ENCODE results near the gene EVX2.

The EVX2 gene

DNA sequence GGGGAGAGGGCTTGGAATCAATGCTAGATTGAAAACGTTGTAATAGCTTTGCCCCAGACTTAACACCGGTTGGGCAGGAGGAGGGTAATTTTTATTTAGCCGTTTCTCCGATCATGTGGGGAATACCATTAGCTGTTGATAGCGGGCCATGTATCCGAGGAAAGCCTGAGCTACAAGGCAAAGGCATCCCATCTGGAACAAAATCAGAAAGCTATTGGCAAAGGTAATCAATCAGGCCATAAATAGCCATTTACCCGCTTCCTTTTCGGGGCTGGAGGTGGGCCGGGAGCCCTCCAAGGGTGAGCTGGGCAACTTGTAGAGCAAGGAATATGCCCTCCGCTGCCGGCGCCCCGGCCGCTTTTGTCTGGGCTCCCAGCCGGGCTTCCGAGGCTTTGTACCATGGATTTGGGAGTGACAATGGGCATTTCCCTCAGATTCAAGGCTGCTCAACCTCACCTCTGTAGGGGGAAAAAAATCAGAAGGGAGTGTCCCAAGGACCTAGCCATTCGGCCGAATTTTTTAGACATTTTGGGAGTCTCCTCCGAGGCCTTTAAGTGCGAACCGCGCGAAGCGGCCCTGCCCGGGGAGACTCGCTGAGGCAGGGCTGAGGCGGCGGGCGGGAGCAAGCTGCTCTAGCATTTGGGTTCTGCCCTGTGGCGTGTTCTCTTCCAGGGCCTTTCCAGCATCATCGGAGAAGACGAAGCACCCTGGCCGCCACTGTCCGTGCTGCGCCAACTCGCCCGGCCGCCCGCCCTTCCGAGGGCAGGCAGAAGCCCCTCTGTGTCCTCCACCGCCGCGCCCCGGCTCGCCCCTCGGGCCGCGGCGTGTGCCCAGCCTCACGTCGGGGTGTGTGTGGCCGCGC, 37.7 kb upstream of the EVX2 start:
- no peak for DNase-seq (ENCODE audit: low read depth)
- TF ChIP-seq, protein P1, sequence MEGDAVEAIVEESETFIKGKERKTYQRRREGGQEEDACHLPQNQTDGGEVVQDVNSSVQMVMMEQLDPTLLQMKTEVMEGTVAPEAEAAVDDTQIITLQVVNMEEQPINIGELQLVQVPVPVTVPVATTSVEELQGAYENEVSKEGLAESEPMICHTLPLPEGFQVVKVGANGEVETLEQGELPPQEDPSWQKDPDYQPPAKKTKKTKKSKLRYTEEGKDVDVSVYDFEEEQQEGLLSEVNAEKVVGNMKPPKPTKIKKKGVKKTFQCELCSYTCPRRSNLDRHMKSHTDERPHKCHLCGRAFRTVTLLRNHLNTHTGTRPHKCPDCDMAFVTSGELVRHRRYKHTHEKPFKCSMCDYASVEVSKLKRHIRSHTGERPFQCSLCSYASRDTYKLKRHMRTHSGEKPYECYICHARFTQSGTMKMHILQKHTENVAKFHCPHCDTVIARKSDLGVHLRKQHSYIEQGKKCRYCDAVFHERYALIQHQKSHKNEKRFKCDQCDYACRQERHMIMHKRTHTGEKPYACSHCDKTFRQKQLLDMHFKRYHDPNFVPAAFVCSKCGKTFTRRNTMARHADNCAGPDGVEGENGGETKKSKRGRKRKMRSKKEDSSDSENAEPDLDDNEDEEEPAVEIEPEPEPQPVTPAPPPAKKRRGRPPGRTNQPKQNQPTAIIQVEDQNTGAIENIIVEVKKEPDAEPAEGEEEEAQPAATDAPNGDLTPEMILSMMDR (conservative IDR thresholded peaks at IDR 0.05; ENCODE audit: low read depth, low read length), result no peak
- no peak overlapping the region for H3K4me3 ChIP-seq (ENCODE audit: low read depth, low read length)

DNA sequence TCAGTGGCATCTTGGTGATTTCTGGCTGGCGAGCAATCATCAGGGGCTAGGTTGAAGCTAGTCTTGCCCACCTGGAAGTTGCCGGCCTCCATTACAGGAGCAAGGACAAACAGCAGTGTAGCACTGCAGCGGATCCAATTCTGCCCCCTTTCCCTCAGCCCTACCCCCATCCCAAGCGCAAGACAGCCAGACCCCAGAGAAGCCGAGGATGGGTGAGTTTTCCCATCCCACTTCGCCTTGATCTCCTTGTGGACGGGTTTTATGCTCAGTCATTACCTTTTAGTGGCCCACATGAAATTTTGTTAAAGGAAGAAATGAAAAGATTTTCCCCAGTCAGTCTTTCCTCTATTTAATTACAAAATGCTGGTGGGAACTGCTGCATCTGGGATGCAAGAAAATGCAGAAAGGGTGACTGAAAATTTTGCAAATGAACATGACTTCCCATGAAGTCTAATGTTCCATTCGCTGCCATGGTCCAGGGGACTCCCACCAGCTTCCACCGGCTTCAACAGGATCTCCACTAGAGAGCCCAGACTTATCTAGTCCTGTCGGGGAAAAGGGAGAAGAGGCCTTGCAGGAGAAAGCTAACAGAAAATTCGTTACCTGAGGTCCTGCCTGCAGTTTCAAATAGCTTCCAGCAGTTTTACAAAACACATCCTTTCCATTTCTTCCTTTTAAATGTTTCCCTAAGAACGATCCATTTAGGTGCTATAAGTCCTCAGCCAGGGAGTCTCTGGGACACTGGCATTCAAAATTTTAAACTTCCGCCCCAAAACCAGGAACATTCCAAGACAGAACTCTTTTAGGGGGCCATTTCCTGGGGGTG, 36.8 kb upstream of the EVX2 start:
- no peak overlapping the region for H3K4me3 ChIP-seq (ENCODE audit: low read depth, low read length)
- no peak for DNase-seq (ENCODE audit: low read depth)
- TF ChIP-seq, protein P1 (conservative IDR thresholded peaks at IDR 0.05; ENCODE audit: low read depth, low read length), result no peak

- no peak for DNase-seq (ENCODE audit: low read depth)
- H3K4me3 ChIP-seq (ENCODE audit: low read depth, low read length), result no peak overlapping the region
- TF ChIP-seq, protein P1 (conservative IDR thresholded peaks at IDR 0.05; ENCODE audit: low read depth, low read length), result peak; percentile 24
Observed at GRCh38 chr2:176118601-176119339, 35.0 kb upstream of the EVX2 start.

DNA sequence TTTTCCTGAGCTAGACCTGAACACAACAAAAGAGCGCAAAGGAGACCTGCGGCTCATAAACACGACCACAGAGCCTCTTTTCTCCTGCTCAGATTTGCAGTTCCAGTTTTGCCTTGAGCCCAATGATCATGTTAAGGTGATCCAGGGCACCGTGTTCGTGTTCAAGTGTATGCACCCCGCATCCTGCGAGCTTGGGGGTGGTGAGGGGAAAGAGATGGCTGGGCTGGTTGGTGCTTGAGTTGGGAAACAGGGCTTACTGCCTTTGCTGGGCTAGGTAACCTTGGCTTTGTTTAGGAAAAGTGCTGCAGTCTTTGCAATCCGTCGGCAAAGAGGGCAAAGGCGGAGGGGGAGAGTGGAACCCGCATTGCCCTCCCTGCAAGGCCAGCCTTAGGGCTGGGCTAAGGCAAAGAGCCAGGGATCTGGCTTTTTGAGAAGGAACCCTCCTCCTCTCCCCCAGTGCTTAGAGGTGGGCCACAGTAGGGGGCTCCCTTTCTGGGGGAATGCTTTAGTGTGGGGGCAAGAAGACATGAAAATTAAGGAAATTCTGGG, 34.1 kb upstream of the EVX2 start:
- TF ChIP-seq, protein P1 (conservative IDR thresholded peaks at IDR 0.05; ENCODE audit: low read depth, low read length), result no peak
- H3K4me3 ChIP-seq (ENCODE audit: low read depth, low read length), result no peak overlapping the region
- DNase-seq (ENCODE audit: low read depth), result no peak

DNA sequence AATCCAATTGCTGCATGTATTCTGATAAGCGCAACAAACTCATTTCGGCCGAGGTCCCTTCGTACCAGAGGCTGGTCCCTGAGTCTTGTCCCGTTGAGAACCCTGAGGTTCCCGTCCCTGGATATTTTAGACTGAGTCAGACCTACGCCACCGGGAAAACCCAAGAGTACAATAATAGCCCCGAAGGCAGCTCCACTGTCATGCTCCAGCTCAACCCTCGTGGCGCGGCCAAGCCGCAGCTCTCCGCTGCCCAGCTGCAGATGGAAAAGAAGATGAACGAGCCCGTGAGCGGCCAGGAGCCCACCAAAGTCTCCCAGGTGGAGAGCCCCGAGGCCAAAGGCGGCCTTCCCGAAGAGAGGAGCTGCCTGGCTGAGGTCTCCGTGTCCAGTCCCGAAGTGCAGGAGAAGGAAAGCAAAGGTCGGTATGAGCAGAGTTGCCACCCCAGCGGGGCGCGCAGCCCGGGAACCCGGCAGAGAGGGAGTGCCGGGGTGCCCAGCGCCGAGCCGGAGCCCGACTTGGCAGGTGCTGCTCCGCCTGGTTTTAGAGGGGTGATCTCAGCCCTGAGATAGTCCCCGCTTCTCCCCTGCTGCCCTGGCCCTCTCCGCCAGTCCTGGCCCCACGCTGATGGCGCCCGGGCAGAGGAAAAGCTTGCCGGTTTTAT, 33.5 kb upstream of the EVX2 start:
- TF ChIP-seq, protein P1 (conservative IDR thresholded peaks at IDR 0.05; ENCODE audit: low read depth, low read length), result no peak
- H3K4me3 ChIP-seq (ENCODE audit: low read depth, low read length), result no peak overlapping the region
- no peak for DNase-seq (ENCODE audit: low read depth)
